Psoas muscle (tissue), 7 donors: ENCODE measurements around the gene CNR1. TPM values are rescaled to one million over a fixed set of nuclear protein-coding genes. Genes with fewer than 3 reads are reported as not detected.

Experiments used
- polyA plus RNA-seq, 3 donors: library from polyadenylated mRNA; stranded (reverse); fragments of 200-250 nt; gene quantifications; one replicate each; pipeline ENCODE4 v1.2.3, GENCODE V29; 2013
- total RNA-seq, 4 donors: library from RNA; stranded (reverse); fragmentation: NEBNext Ultra II Directional in 2 of 4; extraction: Animal tissue kit (Norgen Biotek cat#: 25700) in 2 of 4; gene quantifications; one replicate each; pipeline versions ENCODE4 v1.2.1 to v1.2.4, GENCODE V29; 2021 to 2023
- donor health status: healthy with polysubstance abuse.
- donor health status: DM: no; HTN: no; CAD: no; lungs with moderate emphysema.
- donor health status: Bipolar disorder and iron deficiency.
- donor health status: healthy.
- donor health status: DM: no; HTN: no; CAD: no.
- donor health status: DM: no; HTN: no; CAD: no.
- donor health status: DM: yes; HTN: yes; CAD: no.

CNR1 gene
- total and polyA plus RNA-seq, 7 donors = 0.15 to 2.5 (median 1.3) TPM

Other genes with a start within 250 kb of the CNR1 start
- not detected for gene SPACA1, start 118.5 kb downstream of the CNR1 start, total RNA-seq
- not detected for gene SPACA1, start 118.5 kb downstream of the CNR1 start, polyA plus RNA-seq